ENCODE data around the gene FGR.

DNA sequence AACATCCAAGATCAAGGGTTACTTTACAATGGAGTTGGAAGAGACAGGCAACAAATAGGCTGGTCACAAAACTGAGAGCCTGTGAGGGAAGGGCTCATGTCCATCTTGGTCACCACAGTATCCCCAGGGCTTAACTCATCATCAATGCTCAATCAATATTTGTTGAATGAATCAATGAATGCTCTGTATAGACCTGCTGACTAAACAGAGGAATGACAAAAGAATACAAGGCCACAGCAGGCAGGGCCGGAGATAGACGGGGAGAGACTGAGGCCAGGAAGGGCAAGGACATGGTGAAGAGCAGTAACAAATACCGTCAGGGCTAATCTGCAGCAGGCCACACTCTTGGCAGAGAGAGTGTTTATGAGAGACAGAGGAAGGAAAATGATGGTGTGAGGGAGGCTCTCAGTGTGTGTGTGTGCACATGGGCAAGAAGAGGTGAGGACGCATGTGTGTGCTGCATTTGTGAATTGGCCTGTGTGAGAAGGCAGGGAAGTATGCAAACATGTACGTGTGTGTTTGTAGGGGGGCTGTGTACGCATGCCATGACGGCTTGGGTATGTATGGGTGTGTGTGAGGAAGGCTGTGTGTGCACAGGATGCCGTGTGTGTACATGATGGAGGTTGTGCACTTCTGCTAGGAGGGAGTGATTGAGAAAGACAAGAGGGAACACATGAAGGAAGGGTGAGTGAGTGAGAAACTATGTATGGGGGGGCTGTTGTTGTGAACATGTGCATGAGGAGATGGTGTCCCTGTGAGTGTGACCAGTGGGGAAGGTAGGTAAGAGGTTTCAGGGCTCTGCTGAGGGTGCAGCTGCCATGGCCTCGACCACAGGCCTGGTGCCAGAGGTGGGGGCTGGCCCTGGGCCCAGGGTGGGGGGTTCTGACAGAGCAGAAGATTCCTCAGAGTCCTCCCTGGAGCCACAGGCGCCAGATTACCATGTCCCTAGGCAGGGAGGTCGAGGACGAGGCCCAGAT, 46.4 kb downstream of the FGR start:
- TF ChIP-seq EZH2 (IDR thresholded peaks at IDR 0.05) (no peak), CEBPB (IDR thresholded peaks at IDR 0.05; ENCODE audit: low read depth) (no peak), POLR2A (IDR thresholded peaks at IDR 0.05; ENCODE audit: borderline replicate concordance, extremely low read depth, insufficient read depth, insufficient read length) (no peak), POLR2AphosphoS5 (IDR thresholded peaks at IDR 0.05; ENCODE audit: low read depth, low read length) (no peak), ZNF274 (IDR thresholded peaks at IDR 0.05; ENCODE audit: low read depth, low read length) (no peak)
- TF ChIP-seq, protein P1, sequence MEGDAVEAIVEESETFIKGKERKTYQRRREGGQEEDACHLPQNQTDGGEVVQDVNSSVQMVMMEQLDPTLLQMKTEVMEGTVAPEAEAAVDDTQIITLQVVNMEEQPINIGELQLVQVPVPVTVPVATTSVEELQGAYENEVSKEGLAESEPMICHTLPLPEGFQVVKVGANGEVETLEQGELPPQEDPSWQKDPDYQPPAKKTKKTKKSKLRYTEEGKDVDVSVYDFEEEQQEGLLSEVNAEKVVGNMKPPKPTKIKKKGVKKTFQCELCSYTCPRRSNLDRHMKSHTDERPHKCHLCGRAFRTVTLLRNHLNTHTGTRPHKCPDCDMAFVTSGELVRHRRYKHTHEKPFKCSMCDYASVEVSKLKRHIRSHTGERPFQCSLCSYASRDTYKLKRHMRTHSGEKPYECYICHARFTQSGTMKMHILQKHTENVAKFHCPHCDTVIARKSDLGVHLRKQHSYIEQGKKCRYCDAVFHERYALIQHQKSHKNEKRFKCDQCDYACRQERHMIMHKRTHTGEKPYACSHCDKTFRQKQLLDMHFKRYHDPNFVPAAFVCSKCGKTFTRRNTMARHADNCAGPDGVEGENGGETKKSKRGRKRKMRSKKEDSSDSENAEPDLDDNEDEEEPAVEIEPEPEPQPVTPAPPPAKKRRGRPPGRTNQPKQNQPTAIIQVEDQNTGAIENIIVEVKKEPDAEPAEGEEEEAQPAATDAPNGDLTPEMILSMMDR (IDR thresholded peaks at IDR 0.05 in 2 of 3, conservative IDR thresholded peaks at IDR 0.05 in 1 of 3; ENCODE audit: borderline replicate concordance in 1 of 3, insufficient read depth in 1 of 3, low read depth in 2 of 3, low read length in 2 of 3) = no peak
